ENCODE data around the gene ELAC1. TPM values are rescaled to one million over a fixed set of nuclear protein-coding genes. Genes with fewer than 3 reads are reported as not detected.

The ELAC1 gene
- total RNA-seq, 1 donor from 2014 or later: 16.1 TPM

GRCh38 chr18:50977037-50977760 is 9.4 kb downstream of the ELAC1 start:
- no peaks in the 10 kb centered on the region for H3K4me1 ChIP-seq
- no peak overlapping the region for H3K4me2 ChIP-seq
- H3K9me3 Mint-ChIP-seq: peaks cover 25% of the 10 kb centered on the region
- H4K20me1 ChIP-seq (ENCODE audit: low read depth): no peaks in the 10 kb centered on the region
- H3K27me3 Mint-ChIP-seq (ENCODE audit: insufficient read depth, low read depth): no peaks in the 10 kb centered on the region
- H3K4me3 ChIP-seq: no peak overlapping the region
- H3F3A ChIP-seq (ENCODE audit: low read depth): no peaks in the 10 kb centered on the region
- H3K27ac Mint-ChIP-seq: no peak overlapping the region
- H2AFZ ChIP-seq (replicated peaks): no peak overlapping the region
- H3K36me3 ChIP-seq: peaks cover 22% of the 10 kb centered on the region
- H3K4me1 Mint-ChIP-seq: no peaks in the 10 kb centered on the region
- peaks cover 56% of the 10 kb centered on the region for H3K36me3 Mint-ChIP-seq
- no peaks in the 10 kb centered on the region for H3K27me3 ChIP-seq
- TF ChIP-seq CTCF (IDR thresholded peaks at IDR 0.05) (no peak), EZH2phosphoT487 (IDR thresholded peaks at IDR 0.05) (no peak), EZH2 (IDR thresholded peaks at IDR 0.05) (no peak)
- H3K9me3 ChIP-seq (ENCODE audit: low read depth): no peaks in the 10 kb centered on the region
- no peaks in the 10 kb centered on the region for H3K79me2 ChIP-seq (ENCODE audit: low read depth)
- DNase-seq (ENCODE audit: low spot score): no peak
- no peak overlapping the region for H3K9ac ChIP-seq
- no peak overlapping the region for H3K4me3 Mint-ChIP-seq
- no peak overlapping the region for H3K27ac ChIP-seq

DNA sequence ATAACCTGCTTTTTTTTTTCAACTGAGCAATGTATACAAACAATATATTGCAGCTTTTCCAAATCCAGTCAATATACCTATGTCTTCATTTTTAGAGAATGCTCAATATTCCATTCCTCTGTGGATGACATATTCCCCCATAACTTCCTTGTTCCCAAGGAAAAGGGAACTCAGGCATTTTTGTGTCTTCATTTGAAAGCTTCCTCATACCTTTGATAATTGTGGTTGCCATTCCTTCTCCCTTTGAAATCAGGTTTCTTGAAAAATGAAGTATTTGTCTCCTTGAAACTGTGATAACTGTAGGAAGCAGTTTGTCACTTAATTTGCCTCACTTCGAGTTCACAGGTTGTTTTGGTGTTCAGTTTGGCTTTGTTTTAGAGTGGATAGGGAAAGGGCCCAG is 13.5 kb downstream of the ELAC1 start:
- H3K36me3 Mint-ChIP-seq: peaks cover 52% of the 10 kb centered on the region

DNA sequence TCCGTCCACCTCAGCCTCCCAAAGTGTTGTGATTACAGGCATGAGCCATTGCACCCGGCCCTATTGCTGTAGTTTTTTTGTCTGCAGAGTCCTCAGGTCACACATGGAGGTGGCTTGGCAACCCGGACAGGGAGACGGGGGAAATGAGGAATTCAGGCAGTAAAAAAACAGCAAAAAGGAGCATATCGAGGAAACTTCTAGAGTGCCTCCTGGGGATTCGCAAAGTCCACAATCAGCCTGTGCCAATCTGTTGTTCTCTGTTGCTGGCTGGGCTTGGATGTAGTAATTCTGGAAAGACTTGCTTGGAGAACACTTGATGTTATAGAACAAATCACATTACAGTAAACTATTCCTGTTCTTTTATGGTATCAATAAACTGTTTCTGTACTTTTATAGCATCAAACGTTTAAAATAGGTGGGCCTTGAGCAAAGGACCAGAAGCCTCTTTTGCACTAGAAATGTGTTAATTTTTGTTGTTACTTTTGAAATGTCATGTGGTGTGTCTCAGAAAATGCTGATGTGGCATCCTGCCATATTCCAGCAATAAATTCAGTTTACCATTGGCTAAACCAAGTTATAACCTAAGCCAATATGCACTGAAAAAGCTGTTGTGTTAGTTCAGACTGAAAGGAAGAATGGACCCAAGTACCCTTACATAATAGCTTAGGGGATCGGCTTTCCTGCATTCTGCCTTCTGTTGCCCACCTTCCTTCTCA is 14.4 kb downstream of the ELAC1 start:
- Histone ChIP-seq H3K4me3 (no peak overlapping the region), H3K27ac (no peak overlapping the region), H3K4me2 (no peak overlapping the region), H2AFZ (replicated peaks) (no peak overlapping the region), H3K27me3 (no peaks in the 10 kb centered on the region), H3K9ac (no peak overlapping the region), H3K4me1 (no peaks in the 10 kb centered on the region), H3K79me2 (ENCODE audit: low read depth) (no peaks in the 10 kb centered on the region), H4K20me1 (ENCODE audit: low read depth) (no peaks in the 10 kb centered on the region), H3F3A (ENCODE audit: low read depth) (no peaks in the 10 kb centered on the region), H3K36me3 (peaks cover 5% of the 10 kb centered on the region), H3K9me3 (ENCODE audit: low read depth) (no peaks in the 10 kb centered on the region)
- Mint-ChIP-seq H3K36me3 (peaks cover 50% of the 10 kb centered on the region), H3K9me3 (peaks cover 9% of the 10 kb centered on the region), H3K27me3 (ENCODE audit: insufficient read depth, low read depth) (no peaks in the 10 kb centered on the region), H3K4me3 (no peak overlapping the region), H3K27ac (no peak overlapping the region), H3K4me1 (no peaks in the 10 kb centered on the region)
- no peak for DNase-seq (ENCODE audit: low spot score)
- TF ChIP-seq EZH2phosphoT487 (IDR thresholded peaks at IDR 0.05) (no peak), EZH2 (IDR thresholded peaks at IDR 0.05) (no peak), CTCF (IDR thresholded peaks at IDR 0.05) (no peak)

More for the DNA sequence above, 13.5 kb downstream of the ELAC1 start:
- Histone ChIP-seq H3K9me3 (ENCODE audit: low read depth) (no peaks in the 10 kb centered on the region), H3K4me1 (no peaks in the 10 kb centered on the region), H2AFZ (replicated peaks) (no peak overlapping the region), H3K27ac (no peak overlapping the region), H3K4me2 (no peak overlapping the region), H3K9ac (no peak overlapping the region), H4K20me1 (ENCODE audit: low read depth) (no peaks in the 10 kb centered on the region), H3K79me2 (ENCODE audit: low read depth) (no peaks in the 10 kb centered on the region), H3K4me3 (no peak overlapping the region), H3F3A (ENCODE audit: low read depth) (no peaks in the 10 kb centered on the region), H3K36me3 (peaks cover 13% of the 10 kb centered on the region), H3K27me3 (no peaks in the 10 kb centered on the region)
- TF ChIP-seq EZH2 (IDR thresholded peaks at IDR 0.05) (no peak), EZH2phosphoT487 (IDR thresholded peaks at IDR 0.05) (no peak), CTCF (IDR thresholded peaks at IDR 0.05) (no peak)
- DNase-seq (ENCODE audit: low spot score): no peak
- H3K27ac Mint-ChIP-seq: no peak overlapping the region
- no peaks in the 10 kb centered on the region for H3K4me1 Mint-ChIP-seq
- H3K4me3 Mint-ChIP-seq: no peak overlapping the region
- H3K9me3 Mint-ChIP-seq: peaks cover 16% of the 10 kb centered on the region
- H3K27me3 Mint-ChIP-seq (ENCODE audit: insufficient read depth, low read depth): no peaks in the 10 kb centered on the region
